Measurements from ENCODE around the gene SND1.

DNA sequence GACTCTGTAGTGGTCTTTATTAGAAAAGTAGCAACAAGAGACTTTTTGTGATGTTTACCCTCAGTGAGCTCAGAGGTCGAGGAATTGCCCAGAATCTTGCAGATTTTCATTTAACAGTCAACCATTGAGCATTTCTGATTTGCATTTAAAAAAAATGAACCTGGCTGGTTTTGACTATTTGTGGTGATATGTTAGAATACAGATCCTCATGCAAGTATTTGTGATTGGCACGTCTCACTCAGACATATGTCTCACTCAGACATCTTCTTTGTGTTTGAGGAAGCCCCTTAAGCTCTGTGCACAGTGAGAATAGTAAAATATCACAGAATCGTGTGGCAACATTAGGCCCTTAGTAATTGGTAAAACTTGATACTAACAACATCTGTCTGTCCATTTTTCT is 113.2 kb downstream of the SND1 start:
- TF ChIP-seq, protein P1, sequence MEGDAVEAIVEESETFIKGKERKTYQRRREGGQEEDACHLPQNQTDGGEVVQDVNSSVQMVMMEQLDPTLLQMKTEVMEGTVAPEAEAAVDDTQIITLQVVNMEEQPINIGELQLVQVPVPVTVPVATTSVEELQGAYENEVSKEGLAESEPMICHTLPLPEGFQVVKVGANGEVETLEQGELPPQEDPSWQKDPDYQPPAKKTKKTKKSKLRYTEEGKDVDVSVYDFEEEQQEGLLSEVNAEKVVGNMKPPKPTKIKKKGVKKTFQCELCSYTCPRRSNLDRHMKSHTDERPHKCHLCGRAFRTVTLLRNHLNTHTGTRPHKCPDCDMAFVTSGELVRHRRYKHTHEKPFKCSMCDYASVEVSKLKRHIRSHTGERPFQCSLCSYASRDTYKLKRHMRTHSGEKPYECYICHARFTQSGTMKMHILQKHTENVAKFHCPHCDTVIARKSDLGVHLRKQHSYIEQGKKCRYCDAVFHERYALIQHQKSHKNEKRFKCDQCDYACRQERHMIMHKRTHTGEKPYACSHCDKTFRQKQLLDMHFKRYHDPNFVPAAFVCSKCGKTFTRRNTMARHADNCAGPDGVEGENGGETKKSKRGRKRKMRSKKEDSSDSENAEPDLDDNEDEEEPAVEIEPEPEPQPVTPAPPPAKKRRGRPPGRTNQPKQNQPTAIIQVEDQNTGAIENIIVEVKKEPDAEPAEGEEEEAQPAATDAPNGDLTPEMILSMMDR (IDR thresholded peaks at IDR 0.05; ENCODE audit: low read length), result no peak
- no peak for TF ChIP-seq EZH2 (IDR thresholded peaks at IDR 0.05; ENCODE audit: borderline replicate concordance, low read length)

Measured in OCI-LY1 (cell line).